RKO (cell line): Measurements from ENCODE around the gene OSBP.
A peak's percentile ranks its signal among the peaks of the same experiment; 100 is the strongest.
"Not testable (repeated sequence)": the region's sequence is repeated elsewhere in the genome, so short reads cannot be mapped to it uniquely, and the experiment has no call there.

Experiments
- DNase-seq: peaks from one replicate; pipeline ENCODE4 v3.0.0-alpha.2; 2016; ENCODE audit warnings: low spot score

OSBP gene

GRCh38 chr11:59615637-59616395 lies at the start of gene OSBP:
TSS of gene OSBP (minus strand) at chr11:59615774. CDS start at chr11:59615664, 110 bp downstream.
- DNase-seq: peak; percentile 100

GRCh38 chr11:59660621-59661020 lies 45.0 kb upstream of the OSBP start:
- DNase-seq: no peak

GRCh38 chr11:59659981-59660380 lies 44.4 kb upstream of the OSBP start:
- DNase-seq: no peak

- no peak for DNase-seq
Observed at GRCh38 chr11:59658036-59658435, 42.5 kb upstream of the OSBP start.

- no peak for DNase-seq
Observed at GRCh38 chr11:59654893-59655292, 39.3 kb upstream of the OSBP start.

- DNase-seq: no peak
Observed at GRCh38 chr11:59647245-59647980, 31.8 kb upstream of the OSBP start.

GRCh38 chr11:59644528-59644927 lies 29.0 kb upstream of the OSBP start:
- DNase-seq: no peak

- no peak for DNase-seq
Observed at GRCh38 chr11:59643390-59643789, 27.8 kb upstream of the OSBP start.

- DNase-seq: no peak
Observed at GRCh38 chr11:59641156-59641555, 25.6 kb upstream of the OSBP start.

GRCh38 chr11:59630493-59630892 lies 14.9 kb upstream of the OSBP start:
- DNase-seq: no peak

GRCh38 chr11:59629996-59630395 lies 14.4 kb upstream of the OSBP start:
- no peak for DNase-seq

- not testable (repeated sequence) for DNase-seq
Observed at GRCh38 chr11:59626969-59627368, 11.4 kb upstream of the OSBP start.

- no peak for DNase-seq
Observed at GRCh38 chr11:59625703-59626102, 10.1 kb upstream of the OSBP start.

- DNase-seq: no peak
Observed at GRCh38 chr11:59617876-59618275, 2.3 kb upstream of the OSBP start.

- DNase-seq: no peak
Observed at GRCh38 chr11:59616396-59616982, 915 bp upstream of the OSBP start.

GRCh38 chr11:59615120-59615636 lies 396 bp downstream of the OSBP start:
- peak; percentile 45 for DNase-seq

- DNase-seq: peak; percentile 40
Observed at GRCh38 chr11:59614277-59615119, 1.1 kb downstream of the OSBP start.

GRCh38 chr11:59611570-59612565 lies 3.7 kb downstream of the OSBP start:
- DNase-seq: no peak

GRCh38 chr11:59610289-59610688 lies 5.3 kb downstream of the OSBP start:
- no peak for DNase-seq

- no peak for DNase-seq
Observed at GRCh38 chr11:59607703-59608454, 7.7 kb downstream of the OSBP start.
